H9 (cell line): Measurements from ENCODE around the gene LARGE1. TPM values are rescaled to one million over a fixed set of nuclear protein-coding genes. Genes with fewer than 3 reads are reported as not detected.

Experiments used
- DNase-seq: peaks from one replicate; pipeline ENCODE4 v3.0.0-alpha.2; 2017
- H2AFZ ChIP-seq: one replicate; pipeline ENCODE4 v1.6.1; 2013; ENCODE audit warnings: mild to moderate bottlenecking, low read length, control low read depth, moderate library complexity
- H2AK5ac ChIP-seq: 2 replicates; pipeline ENCODE4 v1.6.1; 2013; ENCODE audit warnings: low read length, control low read depth, mixed read lengths; ENCODE audit not compliant: insufficient read length
- H2BK120ac ChIP-seq: one replicate; pipeline ENCODE4 v1.6.1; 2013; ENCODE audit warnings: low read depth, mild to moderate bottlenecking, low read length, control low read depth, inconsistent platforms; ENCODE audit not compliant: poor library complexity, severe bottlenecking
- H2BK12ac ChIP-seq: 2 replicates; pipeline ENCODE4 v1.6.1; 2013; ENCODE audit warnings: low read length, control low read depth, mixed read lengths, low read depth; ENCODE audit not compliant: insufficient read length
- H2BK15ac ChIP-seq: 2 replicates; pipeline ENCODE4 v1.6.1; 2013; ENCODE audit warnings: low read depth, low read length, control low read depth
- H2BK20ac ChIP-seq: one replicate; pipeline ENCODE4 v1.6.1; 2013; ENCODE audit warnings: low read depth, mild to moderate bottlenecking, low read length, control low read depth, inconsistent platforms; ENCODE audit not compliant: poor library complexity, severe bottlenecking
- H2BK5ac ChIP-seq: 2 replicates; pipeline ENCODE4 v1.6.1; 2013; ENCODE audit warnings: low read length, control low read depth, mixed read lengths; ENCODE audit not compliant: insufficient read length
- H3K14ac ChIP-seq: 2 replicates; pipeline ENCODE4 v1.6.1; 2013; ENCODE audit warnings: low read length, control low read depth; ENCODE audit not compliant: insufficient read depth
- H3K18ac ChIP-seq: 2 replicates; pipeline ENCODE4 v1.6.1; 2013; ENCODE audit warnings: low read depth, mild to moderate bottlenecking, mixed read lengths, low read length, control low read depth; ENCODE audit not compliant: insufficient read length
- H3K23ac ChIP-seq: 2 replicates; pipeline ENCODE4 v1.6.1; 2013; ENCODE audit warnings: low read length, control low read depth, mixed read lengths, low read depth; ENCODE audit not compliant: insufficient read length
- H3K23me2 ChIP-seq: 2 replicates; pipeline ENCODE4 v1.6.1; 2013; ENCODE audit warnings: low read depth, mild to moderate bottlenecking, mixed read lengths, low read length, control low read depth; ENCODE audit not compliant: insufficient read length, poor library complexity, severe bottlenecking
- H3K27ac ChIP-seq: 2 replicates; pipeline ENCODE4 v1.5.1; 2013; ENCODE audit warnings: low read length, control low read depth, mixed read lengths, low read depth; ENCODE audit not compliant: insufficient read length
- H3K27me3 ChIP-seq: 2 replicates; pipeline ENCODE4 v1.6.1; 2013; ENCODE audit warnings: low read length, control low read depth, inconsistent platforms; ENCODE audit not compliant: insufficient read depth
- H3K4ac ChIP-seq: 2 replicates; pipeline ENCODE4 v1.6.1; 2013; ENCODE audit warnings: low read depth, mild to moderate bottlenecking, control low read depth, inconsistent platforms, low read length, moderate library complexity
- H3K4me1 ChIP-seq: 2 replicates; pipeline ENCODE4 v1.6.1; 2013; ENCODE audit warnings: low read length, control low read depth, inconsistent platforms; ENCODE audit not compliant: insufficient read depth
- H3K4me2 ChIP-seq: 2 replicates; pipeline ENCODE4 v1.6.1; 2013; ENCODE audit warnings: low read length, control low read depth, mixed read lengths; ENCODE audit not compliant: insufficient read length, insufficient read depth
- H3K56ac ChIP-seq: 2 replicates; pipeline ENCODE4 v1.6.1; 2013; ENCODE audit warnings: low read depth, mild to moderate bottlenecking, mixed read lengths, low read length, control low read depth; ENCODE audit not compliant: insufficient read length
- H3K79me1 ChIP-seq: 2 replicates; pipeline ENCODE4 v1.6.1; 2013; ENCODE audit warnings: low read depth, mild to moderate bottlenecking, moderate library complexity, low read length, control low read depth, inconsistent platforms; ENCODE audit not compliant: insufficient read depth, poor library complexity, severe bottlenecking
- H3K79me2 ChIP-seq: 2 replicates; pipeline ENCODE4 v1.6.1; 2013; ENCODE audit warnings: low read length, control low read depth, inconsistent platforms; ENCODE audit not compliant: insufficient read depth
- H3K9ac ChIP-seq: 2 replicates; pipeline ENCODE4 v1.6.1; 2013; ENCODE audit warnings: low read length, control low read depth, mixed read lengths; ENCODE audit not compliant: insufficient read length; ENCODE audit errors: extremely low read depth
- H3K9me3 ChIP-seq: one replicate; pipeline ENCODE4 v1.6.1; 2013; ENCODE audit warnings: low read depth, low read length, inconsistent platforms; ENCODE audit not compliant: control insufficient read depth
- H3T11ph ChIP-seq: one replicate; pipeline ENCODE4 v1.6.1; 2013; ENCODE audit warnings: mild to moderate bottlenecking, low read length, control low read depth, inconsistent platforms
- H4K20me1 ChIP-seq: one replicate; pipeline ENCODE4 v1.6.1; 2013; ENCODE audit not compliant: control insufficient read depth, insufficient read length, insufficient read depth
- H4K5ac ChIP-seq: 2 replicates; pipeline ENCODE4 v1.6.1; 2013; ENCODE audit warnings: low read depth, mild to moderate bottlenecking, mixed read lengths, low read length, control low read depth; ENCODE audit not compliant: insufficient read length
- H4K8ac ChIP-seq: replicated peaks from 2 replicates; pipeline ENCODE4 v1.6.1; 2013; ENCODE audit warnings: low read length, control low read depth, mixed read lengths, low read depth; ENCODE audit not compliant: insufficient read length
- H4K91ac ChIP-seq: 2 replicates; pipeline ENCODE4 v1.6.1; 2013; ENCODE audit warnings: low read depth, mild to moderate bottlenecking, moderate library complexity, mixed read lengths, low read length, control low read depth; ENCODE audit not compliant: insufficient read length
- H3K27ac Mint-ChIP-seq, 3 experiments: 2 replicates in 2 of 3; 3 replicates in 1 of 3; pipeline ENCODE4 v1.8.0; 2020 to 2021; ENCODE audit warnings: mixed read lengths in 3 of 3, mild to moderate bottlenecking in 1 of 3, moderate library complexity in 1 of 3
- H3K27me3 Mint-ChIP-seq: 2 replicates; pipeline ENCODE4 v1.8.0; 2021; ENCODE audit warnings: low read depth, mild to moderate bottlenecking, moderate library complexity, mixed read lengths
- H3K36me3 Mint-ChIP-seq, 3 experiments: 2 replicates in 2 of 3; 3 replicates in 1 of 3; pipeline ENCODE4 v1.8.0; 2020 to 2021; ENCODE audit warnings: low read depth in 3 of 3, mixed read lengths in 3 of 3; ENCODE audit not compliant: insufficient read depth in 1 of 3
- H3K4me1 Mint-ChIP-seq, 2 experiments: 2 replicates each; pipeline ENCODE4 v1.8.0; 2020; ENCODE audit warnings: mixed read lengths in 2 of 2
- H3K4me3 Mint-ChIP-seq, 2 experiments: 2 replicates in 1 of 2; 3 replicates in 1 of 2; pipeline ENCODE4 v1.8.0; 2020 to 2021; ENCODE audit warnings: mild to moderate bottlenecking in 2 of 2, mixed read lengths in 2 of 2, moderate library complexity in 1 of 2
- H3K9me3 Mint-ChIP-seq, 2 experiments: 2 replicates in 1 of 2; 3 replicates in 1 of 2; pipeline ENCODE4 v1.8.0; 2020; ENCODE audit warnings: mild to moderate bottlenecking in 2 of 2, mixed read lengths in 2 of 2, moderate library complexity in 1 of 2
- WGBS: extraction: QIAGEN DNeasy Blood & Tissue Kit; methylation state at CpG from one replicate; pipeline ENCODE4 v1.1.7; 2013; ENCODE audit warnings: missing lambda C conversion rate, low lambda C conversion rate, mixed read lengths; ENCODE audit not compliant: insufficient read length; ENCODE audit errors: extremely low coverage; 5-methylcytosine and 5-hydroxymethylcytosine counted together
- total RNA-seq: library from RNA; stranded (reverse); gene quantifications from 2 replicates; pipeline ENCODE4 v1.2.1, GENCODE V29; 2021
- TF ChIP-seq, protein P1 (sequence below): fragments of 200-600 bp; sonication (generic); conservative IDR thresholded peaks from 3 replicates; pipeline ENCODE4 v1.8.0; 2021; ENCODE audit warnings: antibody characterized with exemption, mild to moderate bottlenecking

The LARGE1 gene
- total RNA-seq, 1 experiment from 2014 or later = 43.5 TPM

GRCh38 chr22:33747576-33748180 is 172.6 kb downstream of the LARGE1 start:
- Mint-ChIP-seq H3K4me1 (peaks cover 0 to 6% of the 10 kb centered on the region in 2 experiments; a peak in 1 of 4 replicates), H3K27me3 (no peaks in the 10 kb centered on the region), H3K4me3 (no peak overlapping the region), H3K36me3 (peaks cover 10 to 23% (median 11%) of the 10 kb centered on the region in 3 experiments), H3K27ac (no peak overlapping the region; a peak in 2 of 7 replicates), H3K9me3 (peaks cover 2 to 3% of the 10 kb centered on the region in 2 experiments; a peak in 2 of 5 replicates)
- H2AK5ac ChIP-seq = no peak overlapping the region
- H3K79me2 ChIP-seq = peaks cover 11% of the 10 kb centered on the region; the same call in 1 of the 2 replicates
- TF ChIP-seq, protein P1, sequence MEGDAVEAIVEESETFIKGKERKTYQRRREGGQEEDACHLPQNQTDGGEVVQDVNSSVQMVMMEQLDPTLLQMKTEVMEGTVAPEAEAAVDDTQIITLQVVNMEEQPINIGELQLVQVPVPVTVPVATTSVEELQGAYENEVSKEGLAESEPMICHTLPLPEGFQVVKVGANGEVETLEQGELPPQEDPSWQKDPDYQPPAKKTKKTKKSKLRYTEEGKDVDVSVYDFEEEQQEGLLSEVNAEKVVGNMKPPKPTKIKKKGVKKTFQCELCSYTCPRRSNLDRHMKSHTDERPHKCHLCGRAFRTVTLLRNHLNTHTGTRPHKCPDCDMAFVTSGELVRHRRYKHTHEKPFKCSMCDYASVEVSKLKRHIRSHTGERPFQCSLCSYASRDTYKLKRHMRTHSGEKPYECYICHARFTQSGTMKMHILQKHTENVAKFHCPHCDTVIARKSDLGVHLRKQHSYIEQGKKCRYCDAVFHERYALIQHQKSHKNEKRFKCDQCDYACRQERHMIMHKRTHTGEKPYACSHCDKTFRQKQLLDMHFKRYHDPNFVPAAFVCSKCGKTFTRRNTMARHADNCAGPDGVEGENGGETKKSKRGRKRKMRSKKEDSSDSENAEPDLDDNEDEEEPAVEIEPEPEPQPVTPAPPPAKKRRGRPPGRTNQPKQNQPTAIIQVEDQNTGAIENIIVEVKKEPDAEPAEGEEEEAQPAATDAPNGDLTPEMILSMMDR = peak; percentile 32; the same call in 1 of the 3 replicates
- no peaks in the 10 kb centered on the region for H3K4me1 ChIP-seq
- no peak overlapping the region for H3K27ac ChIP-seq
- no peak overlapping the region for H3K56ac ChIP-seq
- H4K20me1 ChIP-seq = no peaks in the 10 kb centered on the region
- no peak overlapping the region for H2BK5ac ChIP-seq
- H3K14ac ChIP-seq = no peak overlapping the region
- H3T11ph ChIP-seq = no peak overlapping the region
- H4K91ac ChIP-seq = no peak overlapping the region
- peaks cover 7% of the 10 kb centered on the region for H3K79me1 ChIP-seq
- no peak overlapping the region for H4K5ac ChIP-seq
- no peak overlapping the region for H3K4me2 ChIP-seq
- no peak overlapping the region for H2BK120ac ChIP-seq
- WGBS = no CpG with 5 or more reads among the region's 4 CpGs
- no peak overlapping the region for H4K8ac ChIP-seq
- H2BK15ac ChIP-seq = no peak overlapping the region
- no peaks in the 10 kb centered on the region for H3K9me3 ChIP-seq
- no peak overlapping the region for H2BK20ac ChIP-seq
- H3K4ac ChIP-seq = no peak overlapping the region
- H2AFZ ChIP-seq = no peak overlapping the region
- H3K9ac ChIP-seq = no peak overlapping the region
- no peak overlapping the region for H2BK12ac ChIP-seq
- H3K23me2 ChIP-seq = no peaks in the 10 kb centered on the region
- no peaks in the 10 kb centered on the region for H3K27me3 ChIP-seq
- no peak overlapping the region for H3K23ac ChIP-seq
- no peak overlapping the region for H3K18ac ChIP-seq
- no peak for DNase-seq
